OCI-LY7 (cell line): ENCODE measurements around the gene KRT40. TPM values are rescaled to one million over a fixed set of nuclear protein-coding genes. Genes with fewer than 3 reads are reported as not detected.
A peak's percentile ranks its signal among the peaks of the same experiment; 100 is the strongest.

Experiments
- BruUV-seq: library from RNA; stranded (reverse); fragments of 400-500 nt; replicated peaks from 2 replicates; lab custom pipeline; 2021; lab: Mats Ljungman, UMichigan
- CTCF ChIA-PET: fragments of 300-600 bp; sonication (Branson Sonifier 250); formaldehyde crosslinking; loops from one replicate; lab custom pipeline; 2022; ENCODE audit warnings: antibody characterized with exemption; ENCODE audit not compliant: unreplicated experiment; lab: Charles Lee
- POLR2A ChIA-PET: fragments of 300-600 bp; sonication (Branson Sonifier 250); formaldehyde crosslinking; loops from one replicate; lab custom pipeline; 2022; ENCODE audit warnings: antibody characterized with exemption; lab: Charles Lee
- DNase-seq: peaks from one replicate; pipeline ENCODE4 v3.0.0-alpha.2; 2015; ENCODE audit warnings: low spot score
- H2AFZ ChIP-seq: fragments of 200-600 bp; sonication (generic), shearing (Covaris generic); 2 replicates; pipeline ENCODE4 v1.6.1; 2014; ENCODE audit warnings: mild to moderate bottlenecking, antibody characterized with exemption, low read length, moderate library complexity
- H3K27ac ChIP-seq: fragments of 200-600 bp; sonication (generic); 2 replicates; pipeline ENCODE4 v1.5.1; 2014; ENCODE audit warnings: mixed run types, low read depth, mild to moderate bottlenecking, moderate library complexity, low read length, inconsistent platforms; ENCODE audit not compliant: poor library complexity, severe bottlenecking
- H3K36me3 ChIP-seq: fragments of 200-600 bp; sonication (generic); 2 replicates; pipeline ENCODE4 v1.6.1; 2014; ENCODE audit warnings: mild to moderate bottlenecking, antibody characterized with exemption, low read length, moderate library complexity, mixed read lengths; ENCODE audit not compliant: insufficient read depth
- H3K4me1 ChIP-seq: fragments of 200-600 bp; sonication (generic); 2 replicates; pipeline ENCODE4 v1.5.1; 2014; ENCODE audit warnings: mild to moderate bottlenecking, low read length; ENCODE audit not compliant: insufficient read depth, poor library complexity, severe bottlenecking
- H3K4me2 ChIP-seq: fragments of 200-600 bp; sonication (generic); 2 replicates; pipeline ENCODE4 v1.6.1; 2014; ENCODE audit warnings: mild to moderate bottlenecking, low read length
- H3K4me3 ChIP-seq: fragments of 200-600 bp; sonication (generic); 2 replicates; pipeline ENCODE4 v1.5.1; 2014; ENCODE audit warnings: mild to moderate bottlenecking, low read depth, low read length; ENCODE audit not compliant: poor library complexity, severe bottlenecking
- H3K79me2 ChIP-seq: fragments of 200-600 bp; sonication (generic); 2 replicates; pipeline ENCODE4 v1.6.1; 2016; ENCODE audit warnings: low read depth, mild to moderate bottlenecking, low read length, moderate library complexity, mixed read lengths; ENCODE audit not compliant: insufficient read depth
- H3K9me2 ChIP-seq: fragments of 200-600 bp; sonication (generic); 2 replicates; pipeline ENCODE4 v1.6.1; 2016; ENCODE audit warnings: mild to moderate bottlenecking, low read length, mixed read lengths; ENCODE audit not compliant: insufficient read depth
- H3K9me3 ChIP-seq: fragments of 200-600 bp; sonication (generic); 2 replicates; pipeline ENCODE4 v1.6.1; 2014; ENCODE audit warnings: mild to moderate bottlenecking, mixed run types, low read length, mixed read lengths
- H4K20me1 ChIP-seq: fragments of 200-600 bp; sonication (generic); 2 replicates; pipeline ENCODE4 v1.6.1; 2014; ENCODE audit warnings: mild to moderate bottlenecking, antibody characterized with exemption, low read length, moderate library complexity, mixed read lengths; ENCODE audit not compliant: insufficient read depth
- CTCF ChIP-seq: fragments of 200-600 bp; sonication (generic); conservative IDR thresholded peaks from 2 replicates; pipeline ENCODE4 v1.5.1; 2014; ENCODE audit warnings: mild to moderate bottlenecking, antibody characterized with exemption, low read length, moderate library complexity, mixed read lengths
- EZH2phosphoT487 ChIP-seq: fragments of 200-600 bp; sonication (generic); IDR thresholded peaks from 2 replicates; pipeline ENCODE4 v1.6.1; 2018; ENCODE audit warnings: low read depth, borderline replicate concordance, mild to moderate bottlenecking, mixed run types, antibody characterized with exemption, low read length, moderate library complexity, mixed read lengths
- intact Hi-C: fragments of 100-400 bp; cut with micrococcal nuclease; formaldehyde crosslinking; loops from one replicate; pipeline ENCODE4 v1.10.0; 2022; ENCODE audit not compliant: unreplicated experiment
- total RNA-seq, 2 experiments: library from RNA; depleted of rRNA in 1 of 2; stranded (reverse); fragments of >200 nt in 1 of 2; shearing (Covaris generic) in 1 of 2; gene quantifications; 2 replicates each; pipeline ENCODE4 v1.2.3, GENCODE V29; 2014 to 2022

Gene KRT40
- total RNA-seq, 2 experiments from 2014 or later, result not detected

DNA sequence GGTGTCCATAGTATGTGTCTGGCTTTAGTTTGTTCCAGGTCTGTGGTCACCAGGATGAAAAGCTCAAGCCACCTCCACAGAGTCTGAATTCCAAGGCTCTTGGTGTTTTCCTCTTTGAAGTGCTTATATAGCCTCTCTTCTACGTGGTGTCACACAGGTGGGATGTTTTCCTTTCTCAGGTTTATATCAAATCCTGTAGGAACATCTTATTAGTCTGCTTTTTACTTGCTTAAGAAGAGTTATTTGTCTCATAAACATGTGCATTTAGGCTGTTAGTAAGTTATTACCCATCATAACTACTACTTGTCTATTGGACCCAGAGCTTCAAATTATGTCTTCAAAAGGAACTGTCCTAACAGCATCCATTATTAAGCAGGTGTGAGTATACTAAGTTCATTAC lies 17.3 kb downstream of the KRT40 start, which contains the start of gene KRT39:
KRT39 (minus strand) TSS at position 101 of the 400 bp plus-strand sequence; CDS start at position 9, 92 bp downstream.
- intact Hi-C loops, result no loop called here
- no peak for TF ChIP-seq EZH2phosphoT487
- TF ChIP-seq CTCF, result no peak
- ChIA-PET CTCF (no interaction called here), POLR2A (no interaction called here)
- Histone ChIP-seq H3K9me2 (no peaks in the 10 kb centered on the region), H3K4me1 (no peaks in the 10 kb centered on the region), H3K4me2 (no peak within 1 kb of the TSS), H3K27ac (no peak within 1 kb of the TSS), H3K36me3 (no peaks in the 10 kb centered on the region), H3K4me3 (no peak within 1 kb of the TSS), H3K9me3 (no peaks in the 10 kb centered on the region), H3K79me2 (no peaks in the 10 kb centered on the region), H4K20me1 (no peaks in the 10 kb centered on the region), H2AFZ (no peak within 1 kb of the TSS)
- no peak for DNase-seq
- no TSS peak for BruUV-seq

DNA sequence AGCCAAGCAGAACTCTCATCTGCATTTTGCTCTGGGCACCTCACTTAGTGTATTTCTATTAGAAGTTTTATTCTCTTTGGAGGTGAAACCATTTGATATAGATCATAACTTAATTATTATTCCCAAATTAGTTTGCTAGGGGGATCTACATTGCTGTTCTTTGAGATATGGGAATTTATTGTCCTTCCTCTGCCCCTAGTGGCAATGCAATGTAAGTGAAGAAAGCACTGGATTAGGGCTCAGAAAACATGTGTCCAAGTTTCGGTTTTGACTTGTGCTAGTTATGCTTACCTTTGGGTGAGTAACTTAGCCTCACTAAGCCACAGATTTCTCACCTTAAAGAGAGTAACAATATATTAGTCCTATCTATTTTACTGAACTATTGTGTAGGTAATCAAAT lies 20.3 kb downstream of the KRT40 start:
- ChIA-PET CTCF (no interaction called here), POLR2A (no interaction called here)
- intact Hi-C loops, result no loop called here
- no peaks in the 10 kb centered on the region for H3K4me1 ChIP-seq
- no peaks in the 10 kb centered on the region for H3K36me3 ChIP-seq
- TF ChIP-seq CTCF (peak; percentile 83), EZH2phosphoT487 (no peak)
- H3K4me2 ChIP-seq, result no peak overlapping the region
- H3K9me3 ChIP-seq, result no peaks in the 10 kb centered on the region
- H3K27ac ChIP-seq, result no peak overlapping the region
- BruUV-seq, result no TSS peak
- DNase-seq, result peak; percentile 12
- H2AFZ ChIP-seq, result no peak overlapping the region
- H4K20me1 ChIP-seq, result no peaks in the 10 kb centered on the region
- H3K4me3 ChIP-seq, result no peak overlapping the region
- no peaks in the 10 kb centered on the region for H3K9me2 ChIP-seq
- no peaks in the 10 kb centered on the region for H3K79me2 ChIP-seq

DNA sequence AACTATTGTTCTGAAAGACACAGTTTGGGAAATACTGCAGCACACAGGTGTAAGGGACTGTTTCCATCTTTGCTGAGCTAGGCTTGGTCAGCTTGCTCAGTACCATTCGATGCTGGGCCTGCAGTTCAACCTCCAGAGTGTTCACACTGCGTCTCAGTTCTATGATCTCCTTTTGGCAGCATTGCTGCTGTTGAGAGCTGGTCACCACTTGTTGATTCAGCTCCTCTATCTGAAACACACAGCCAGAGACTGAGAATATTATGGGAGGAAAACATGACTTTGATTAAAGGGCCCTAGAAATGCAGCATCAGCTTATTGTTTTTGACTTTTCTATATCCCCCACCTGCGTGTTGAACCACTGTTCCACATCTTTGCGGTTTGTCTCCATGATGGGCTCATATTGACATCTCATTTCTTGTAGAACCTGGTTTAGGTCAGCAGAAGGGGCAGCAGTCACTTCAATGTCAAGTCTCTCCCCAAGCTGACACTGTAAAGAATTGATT lies 22.0 kb downstream of the KRT40 start:
- no peaks in the 10 kb centered on the region for H3K9me3 ChIP-seq
- no peaks in the 10 kb centered on the region for H3K36me3 ChIP-seq
- H3K27ac ChIP-seq, result no peak overlapping the region
- H3K79me2 ChIP-seq, result no peaks in the 10 kb centered on the region
- ChIA-PET POLR2A (no interaction called here), CTCF (no interaction called here)
- TF ChIP-seq CTCF, result no peak
- TF ChIP-seq EZH2phosphoT487, result no peak
- H4K20me1 ChIP-seq, result no peaks in the 10 kb centered on the region
- no TSS peak for BruUV-seq
- no peak overlapping the region for H3K4me3 ChIP-seq
- intact Hi-C loops, result no loop called here
- DNase-seq, result no peak
- H3K9me2 ChIP-seq, result no peaks in the 10 kb centered on the region
- no peaks in the 10 kb centered on the region for H3K4me1 ChIP-seq
- H3K4me2 ChIP-seq, result no peak overlapping the region
- no peak overlapping the region for H2AFZ ChIP-seq
